KBM-7 (cell line): ENCODE measurements around the gene COL28A1.

ENCODE experiments used
- DNase-seq: peaks from one replicate; pipeline ENCODE4 v3.0.0-alpha.2; 2015
- in situ Hi-C: fragments of 300-500 bp; cut with MboI; formaldehyde crosslinking; loops from 2 replicates; pipeline ENCODE4 v1.14.3; 2020; ENCODE audit warnings: low sequenced_read_pairs, low pct_unique_long_range_greater_than_20kb, mixed read lengths

The COL28A1 gene

DNA sequence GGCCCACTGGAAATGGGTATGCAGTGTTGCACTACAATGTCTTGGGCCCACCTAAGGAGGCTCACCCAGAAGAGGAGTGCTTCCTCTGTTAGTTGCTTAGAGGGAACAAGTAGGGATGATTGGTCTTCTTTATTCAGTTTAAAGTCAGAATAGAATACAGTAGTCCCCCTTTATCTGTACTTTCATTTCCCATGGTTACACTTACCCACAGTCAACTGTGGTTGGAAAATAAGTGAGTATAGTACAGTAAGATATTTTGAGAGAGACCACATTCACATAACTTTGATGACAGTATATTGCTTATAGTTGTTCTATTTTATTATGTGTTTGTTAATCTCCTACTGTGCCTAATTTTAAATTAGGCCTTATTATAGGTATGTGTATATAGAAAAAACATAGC, 151.4 kb downstream of the COL28A1 start:
- in situ Hi-C loops: no loop called here
- DNase-seq: no peak

- DNase-seq: no peak
- in situ Hi-C loops: no loop called here
These were observed 160.1 kb downstream of the COL28A1 start for GRCh38 chr7:7375538-7375937.

DNA sequence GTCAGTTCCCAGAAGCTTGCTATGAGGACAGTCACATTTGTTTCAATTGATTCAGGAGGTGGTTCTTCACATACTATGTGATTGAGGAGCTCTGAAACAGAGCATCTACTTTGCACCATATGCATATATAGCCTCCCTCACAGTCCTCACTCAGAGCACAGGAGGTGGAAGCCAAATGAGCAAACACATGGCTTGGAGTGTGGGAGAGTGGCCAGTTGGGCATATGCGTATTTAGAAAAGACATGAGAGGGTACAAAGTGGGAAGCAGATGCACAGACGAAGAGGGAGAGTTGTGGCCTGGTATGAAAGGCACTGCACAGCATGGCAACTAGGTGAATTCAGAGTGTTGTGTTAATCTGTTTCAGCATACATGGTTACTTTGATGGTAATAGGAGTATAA, 165.6 kb downstream of the COL28A1 start:
- in situ Hi-C loops: no loop called here
- DNase-seq: no peak

- no peak for DNase-seq
- in situ Hi-C loops: no loop called here
These were observed 166.5 kb downstream of the COL28A1 start for GRCh38 chr7:7369134-7369533.

DNA sequence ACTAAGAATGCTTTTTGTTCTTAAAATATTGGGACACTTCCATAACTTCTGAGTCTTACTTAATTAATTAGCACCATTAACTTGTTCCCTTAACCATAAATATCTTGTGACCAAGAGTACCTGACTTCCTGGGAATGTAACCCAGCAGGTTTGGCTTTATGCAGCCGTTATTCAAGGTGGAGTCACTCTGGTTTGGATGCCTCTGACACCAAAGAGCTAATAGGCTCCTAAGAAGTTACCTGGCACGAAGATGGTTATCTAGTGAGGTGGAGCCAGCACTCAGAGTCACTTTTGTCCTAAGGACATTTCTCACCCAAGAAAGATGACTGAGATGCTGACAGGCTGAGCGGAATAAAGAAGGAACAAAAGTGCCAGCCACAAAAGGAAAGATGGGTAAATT, 181.0 kb downstream of the COL28A1 start:
- in situ Hi-C loops: no loop called here
- DNase-seq: no peak

GRCh38 chr7:7352845-7353244, 182.8 kb downstream of the COL28A1 start:
- DNase-seq: no peak

GRCh38 chr7:7351832-7352231, 183.8 kb downstream of the COL28A1 start:
- in situ Hi-C loops: no loop called here
- no peak for DNase-seq

More at GRCh38 chr7:7352845-7353244, 182.8 kb downstream of the COL28A1 start:
- in situ Hi-C loops: no loop called here

GRCh38 chr7:7351156-7351555, 184.5 kb downstream of the COL28A1 start:
- in situ Hi-C loops: no loop called here
- no peak for DNase-seq

DNA sequence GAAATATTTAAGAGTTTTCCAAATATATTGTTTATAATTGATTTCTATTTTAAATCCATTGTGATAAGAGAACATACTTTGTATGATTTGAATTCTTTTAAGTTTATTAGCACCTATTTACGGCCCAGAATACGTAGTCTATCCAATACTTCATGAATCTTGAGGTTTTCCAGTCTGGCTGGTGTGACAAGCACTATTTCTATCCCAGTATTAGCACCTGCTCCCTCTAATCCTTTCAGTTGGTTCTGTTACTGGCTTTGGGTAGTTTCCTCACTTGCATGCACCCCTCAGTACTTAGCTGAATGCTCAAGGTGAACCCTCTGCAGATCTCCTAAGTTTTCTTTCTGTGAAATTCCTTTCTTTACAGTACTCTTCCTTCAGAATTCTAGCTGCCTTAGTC, 186.5 kb downstream of the COL28A1 start:
- in situ Hi-C loops: no loop called here
- DNase-seq: no peak

- in situ Hi-C loops: no loop called here
- no peak for DNase-seq
These were observed 188.6 kb downstream of the COL28A1 start for GRCh38 chr7:7347045-7347444.

GRCh38 chr7:7344583-7344982, 191.1 kb downstream of the COL28A1 start:
- DNase-seq: no peak
- in situ Hi-C loops: no loop called here

GRCh38 chr7:7335909-7336308, 199.8 kb downstream of the COL28A1 start:
- in situ Hi-C loops: no loop called here
- DNase-seq: no peak

DNA sequence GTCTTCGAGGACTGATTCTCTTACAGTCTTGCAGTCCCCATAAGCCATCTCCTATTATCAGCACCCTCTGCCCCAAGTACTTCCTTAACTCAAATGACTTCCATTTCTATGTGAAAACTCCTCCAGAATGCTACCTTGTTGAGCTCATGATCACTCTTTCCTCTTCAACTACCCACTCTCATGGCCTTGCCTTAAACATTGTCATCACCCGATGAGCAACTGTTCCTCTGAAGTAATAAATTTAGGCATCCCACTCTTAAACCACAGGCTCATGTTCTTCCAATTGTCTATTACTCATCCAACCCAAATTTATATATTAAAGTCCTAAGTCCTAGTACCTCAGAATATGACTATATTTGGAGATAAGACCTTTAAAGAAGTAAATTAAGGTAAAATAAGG, 200.5 kb downstream of the COL28A1 start:
- no peak for DNase-seq
- in situ Hi-C loops: no loop called here

GRCh38 chr7:7333610-7334009, 202.1 kb downstream of the COL28A1 start:
- no peak for DNase-seq
- in situ Hi-C loops: no loop called here

DNA sequence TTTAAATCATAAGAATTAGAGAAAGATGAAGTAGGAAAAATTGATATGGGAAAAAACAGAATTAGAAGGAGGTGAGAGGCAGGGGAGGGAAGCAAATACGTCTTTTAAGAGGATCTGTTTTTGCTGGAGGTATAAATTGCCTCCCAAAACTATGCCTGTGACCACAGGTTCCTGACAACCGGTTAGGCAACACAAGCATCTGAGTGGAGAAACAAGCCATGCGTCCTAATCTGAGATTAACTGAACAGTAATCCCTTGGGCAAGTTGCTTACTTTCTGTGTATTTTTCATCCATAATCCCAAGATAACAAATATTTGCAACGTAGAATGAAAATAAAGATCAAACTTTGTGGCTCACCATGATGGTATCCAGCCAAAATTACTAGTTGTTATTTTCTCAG, 204.2 kb downstream of the COL28A1 start:
- DNase-seq: no peak
- in situ Hi-C loops: no loop called here

GRCh38 chr7:7330997-7331396, 204.7 kb downstream of the COL28A1 start:
- in situ Hi-C loops: no loop called here
- no peak for DNase-seq

DNA sequence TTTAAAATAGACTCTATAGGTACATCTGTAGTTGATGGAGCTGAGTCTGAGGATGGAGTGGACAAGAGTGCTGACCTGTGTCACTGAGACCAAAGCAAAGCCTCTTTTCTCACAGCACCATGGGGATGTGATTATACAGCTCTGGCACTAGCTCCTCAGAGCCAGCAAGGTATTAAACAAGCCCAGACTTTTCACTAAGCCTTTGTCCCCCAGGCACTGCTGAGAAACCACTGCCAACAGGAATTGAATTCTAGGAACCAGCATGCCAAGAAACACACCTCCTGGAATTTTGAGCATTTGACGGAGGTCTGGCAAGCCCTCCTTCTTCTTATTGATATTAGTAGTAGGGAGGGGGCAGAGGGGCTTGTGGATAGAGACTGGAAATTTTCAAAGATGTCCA, 206.3 kb downstream of the COL28A1 start:
- in situ Hi-C loops: no loop called here
- no peak for DNase-seq

DNA sequence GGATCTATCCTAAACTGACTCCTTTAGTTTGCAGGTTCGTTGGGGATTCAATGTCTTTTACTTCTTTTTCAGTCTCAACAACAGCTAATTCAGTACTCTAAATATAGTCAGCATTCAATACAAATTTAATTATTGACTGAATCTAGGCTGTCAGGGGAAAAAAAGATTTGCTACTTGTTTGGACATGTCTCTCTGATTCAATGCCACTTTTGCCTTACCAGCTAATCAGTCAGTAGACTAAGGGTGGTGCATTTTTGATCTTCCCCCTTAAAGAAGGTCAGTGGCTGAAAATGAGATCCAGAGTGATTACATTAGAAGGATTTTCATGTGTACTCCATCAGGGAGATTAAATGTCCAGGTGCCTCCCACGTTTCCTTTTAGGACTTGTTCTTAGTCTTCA, 208.2 kb downstream of the COL28A1 start:
- no peak for DNase-seq
- in situ Hi-C loops: no loop called here

DNA sequence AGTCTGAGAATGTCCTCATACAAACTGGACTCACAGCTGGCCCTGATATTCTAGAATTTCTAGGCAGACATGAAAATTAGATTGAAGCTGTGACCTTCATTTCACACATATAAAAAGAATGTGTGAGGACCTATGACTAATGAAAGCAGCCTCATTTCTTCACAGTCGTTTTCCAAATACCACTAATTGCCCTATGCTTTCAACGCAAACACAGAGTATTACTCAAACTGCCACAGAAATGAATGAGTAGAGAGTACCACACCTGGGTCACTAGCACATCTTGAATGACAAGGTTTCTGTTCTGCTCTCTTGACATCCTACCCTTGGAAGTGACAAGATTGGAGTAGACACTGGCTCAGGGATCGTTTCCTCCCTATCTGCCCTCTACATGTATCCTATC, 211.0 kb downstream of the COL28A1 start:
- in situ Hi-C loops: no loop called here
- DNase-seq: no peak

GRCh38 chr7:7323921-7324320, 211.8 kb downstream of the COL28A1 start:
- in situ Hi-C loops: no loop called here
- DNase-seq: no peak

GRCh38 chr7:7323352-7323751, 212.3 kb downstream of the COL28A1 start:
- DNase-seq: no peak
- in situ Hi-C loops: no loop called here

DNA sequence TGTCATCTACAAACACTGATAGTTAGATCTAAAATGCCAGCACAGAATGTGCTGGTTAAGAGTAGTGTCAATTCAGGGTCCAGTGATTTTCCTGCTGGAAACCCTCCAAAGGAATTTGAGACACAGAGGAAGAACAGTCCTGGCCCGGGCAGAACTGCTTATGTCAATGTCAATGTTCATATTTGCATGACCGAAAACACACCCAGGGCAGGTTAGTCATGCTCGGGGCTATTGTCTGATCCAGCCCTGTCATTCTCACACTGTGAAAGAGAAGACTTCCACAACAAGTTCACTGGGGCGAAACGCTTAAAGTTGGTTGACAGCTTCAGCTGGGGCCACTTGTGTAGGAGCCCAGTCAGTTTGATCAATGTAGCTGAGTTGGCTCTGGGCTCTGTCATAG, 214.0 kb downstream of the COL28A1 start:
- no peak for DNase-seq
- in situ Hi-C loops: no loop called here
